Transverse colon (tissue), 4 donors: Measurements from ENCODE around the gene CHIC1. TPM values are rescaled to one million over a fixed set of nuclear protein-coding genes. Genes with fewer than 3 reads are reported as not detected.
"Not testable (repeated sequence)": the region's sequence is repeated elsewhere in the genome, so short reads cannot be mapped to it uniquely, and the experiment has no call there.

ENCODE experiments used
- DNase-seq: peaks from one replicate; pipeline ENCODE4 v3.0.0-alpha.2; 2019
- H3K27ac ChIP-seq, 4 donors: fragments of 200-600 bp; sonication (generic); 2 replicates each; pipeline ENCODE4 v1.5.1; 2016 to 2018; ENCODE audit warnings: inconsistent platforms in 4 of 4
- H3K27me3 ChIP-seq: fragments of 200-600 bp; sonication (generic); 2 replicates; pipeline ENCODE4 v1.5.1; 2017; ENCODE audit warnings: inconsistent platforms
- H3K36me3 ChIP-seq, 4 donors: fragments of 200-600 bp; sonication (generic); 2 replicates each; pipeline ENCODE4 v1.5.1; 2017 to 2019; ENCODE audit warnings: inconsistent platforms in 4 of 4
- H3K4me1 ChIP-seq, 4 donors: fragments of 200-600 bp; sonication (generic); 2 replicates each; pipeline ENCODE4 v1.5.1; 2017 to 2020; ENCODE audit warnings: inconsistent platforms in 4 of 4
- H3K4me3 ChIP-seq, 4 donors: fragments of 200-600 bp; sonication (generic); 1 replicate in 1 of 4; 2 replicates in 3 of 4; pipeline versions ENCODE4 v1.5.1 to v1.6.1; 2017 to 2019; ENCODE audit warnings: inconsistent platforms in 4 of 4
- H3K9me3 ChIP-seq, 2 donors: fragments of 200-600 bp; sonication (generic); 2 replicates each; pipeline ENCODE4 v1.5.1; 2017 to 2019; ENCODE audit warnings: inconsistent platforms in 2 of 2
- EP300 ChIP-seq: sonication (generic); formaldehyde crosslinking; IDR thresholded peaks from one replicate; pipeline ENCODE4 v1.6.1; 2017; ENCODE audit warnings: antibody characterized with exemption, low read depth
- POLR2A ChIP-seq: fragments of 450-650 bp; IDR thresholded peaks from one replicate; pipeline ENCODE4 v1.6.1; 2016; ENCODE audit warnings: antibody characterized with exemption, mild to moderate bottlenecking, moderate library complexity
- POLR2AphosphoS5 ChIP-seq, 3 donors: sonication (generic); formaldehyde crosslinking; IDR thresholded peaks; one replicate each; pipeline ENCODE4 v1.6.1; 2016; ENCODE audit warnings: antibody characterized with exemption in 3 of 3
- WGBS, 2 donors: methylation state at CpG; one replicate each; pipeline ENCODE4 v1.1.5; 2018; ENCODE audit warnings: low coverage in 1 of 2; 5-methylcytosine and 5-hydroxymethylcytosine counted together
- in situ Hi-C, 4 donors: fragments of 200-750 bp; cut with MboI; loops; one replicate each; pipeline versions ENCODE4 v1.15.0 to v1.15.1; 2017; ENCODE audit warnings: low sequenced_read_pairs in 3 of 4, low pct_ligation_motif_present in 1 of 4, low pct_unique_long_range_greater_than_20kb in 1 of 4
- intact Hi-C: fragments of 100-400 bp; cut with DNase I; formaldehyde crosslinking; loops from one replicate; pipeline ENCODE4 v1.15.1; 2023; ENCODE audit warnings: low total_unique reads
- total RNA-seq, 4 donors: library from RNA; depleted of rRNA; stranded (reverse); fragments of >200 nt; gene quantifications; one replicate each; pipeline ENCODE4 v1.1.0, GENCODE V29; 2016
- TF ChIP-seq, protein P1 (sequence below), 5 experiments: fragments of 200-600 bp in 3 of 5; fragments of 450-650 bp in 2 of 5; sonication (generic) in 3 of 5; IDR thresholded peaks; 1 replicate in 2 of 5; 2 replicates in 3 of 5; pipeline ENCODE4 v1.5.1; 2016 to 2017; ENCODE audit warnings: antibody characterized with exemption in 5 of 5, inconsistent platforms in 3 of 5, mild to moderate bottlenecking in 2 of 5, moderate library complexity in 1 of 5

The CHIC1 gene
- total RNA-seq, 4 donors from 2014 or later: 1.00 to 13.5 (median 9.2) TPM

DNA sequence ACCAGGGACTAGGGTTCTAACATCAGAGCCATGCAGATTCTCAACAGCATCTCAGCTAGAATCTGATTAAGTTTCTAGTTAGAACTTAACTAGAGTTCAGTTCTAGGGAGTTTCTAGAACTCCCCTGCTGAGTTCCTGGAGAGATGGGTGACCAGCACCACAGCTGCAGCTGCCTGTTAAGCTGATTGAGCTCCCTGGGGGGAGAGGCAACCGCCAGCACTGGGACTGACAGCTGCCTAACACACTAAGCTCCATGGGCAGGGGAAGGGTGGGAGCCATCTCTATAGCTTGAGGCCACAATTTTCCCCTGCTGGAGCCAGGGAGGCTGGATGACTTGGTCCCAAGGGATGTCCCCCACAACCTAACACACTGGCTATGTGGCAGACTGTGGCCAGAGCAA is 84.2 kb downstream of the CHIC1 start:
- in situ Hi-C loops (loop anchor here in 1 of 4 donors (25.0 kb wide), 1 partner anchor 110 kb away; no protein-coding TSS in a partner anchor), intact Hi-C loops (no loop called here)
- 100% methylated on average over 1 of the region's 1 CpG; no CpG with 5 or more reads in 1 of the 2 donors for WGBS, 2 donors
- DNase-seq: no peak
- no peaks in the 10 kb centered on the region for H3K4me1 ChIP-seq
- no peak overlapping the region for H3K27ac ChIP-seq
- TF ChIP-seq, protein P1, sequence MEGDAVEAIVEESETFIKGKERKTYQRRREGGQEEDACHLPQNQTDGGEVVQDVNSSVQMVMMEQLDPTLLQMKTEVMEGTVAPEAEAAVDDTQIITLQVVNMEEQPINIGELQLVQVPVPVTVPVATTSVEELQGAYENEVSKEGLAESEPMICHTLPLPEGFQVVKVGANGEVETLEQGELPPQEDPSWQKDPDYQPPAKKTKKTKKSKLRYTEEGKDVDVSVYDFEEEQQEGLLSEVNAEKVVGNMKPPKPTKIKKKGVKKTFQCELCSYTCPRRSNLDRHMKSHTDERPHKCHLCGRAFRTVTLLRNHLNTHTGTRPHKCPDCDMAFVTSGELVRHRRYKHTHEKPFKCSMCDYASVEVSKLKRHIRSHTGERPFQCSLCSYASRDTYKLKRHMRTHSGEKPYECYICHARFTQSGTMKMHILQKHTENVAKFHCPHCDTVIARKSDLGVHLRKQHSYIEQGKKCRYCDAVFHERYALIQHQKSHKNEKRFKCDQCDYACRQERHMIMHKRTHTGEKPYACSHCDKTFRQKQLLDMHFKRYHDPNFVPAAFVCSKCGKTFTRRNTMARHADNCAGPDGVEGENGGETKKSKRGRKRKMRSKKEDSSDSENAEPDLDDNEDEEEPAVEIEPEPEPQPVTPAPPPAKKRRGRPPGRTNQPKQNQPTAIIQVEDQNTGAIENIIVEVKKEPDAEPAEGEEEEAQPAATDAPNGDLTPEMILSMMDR (IDR thresholded peaks at IDR 0.05): no peak
- TF ChIP-seq POLR2AphosphoS5 (IDR thresholded peaks at IDR 0.05) (no peak), POLR2A (no peak), EP300 (no peak)
- no peak overlapping the region for H3K4me3 ChIP-seq
- H3K27me3 ChIP-seq: no peaks in the 10 kb centered on the region
- H3K9me3 ChIP-seq: peaks cover 5 to 7% of the 10 kb centered on the region in 2 donors
- H3K36me3 ChIP-seq: no peaks in the 10 kb centered on the region

DNA sequence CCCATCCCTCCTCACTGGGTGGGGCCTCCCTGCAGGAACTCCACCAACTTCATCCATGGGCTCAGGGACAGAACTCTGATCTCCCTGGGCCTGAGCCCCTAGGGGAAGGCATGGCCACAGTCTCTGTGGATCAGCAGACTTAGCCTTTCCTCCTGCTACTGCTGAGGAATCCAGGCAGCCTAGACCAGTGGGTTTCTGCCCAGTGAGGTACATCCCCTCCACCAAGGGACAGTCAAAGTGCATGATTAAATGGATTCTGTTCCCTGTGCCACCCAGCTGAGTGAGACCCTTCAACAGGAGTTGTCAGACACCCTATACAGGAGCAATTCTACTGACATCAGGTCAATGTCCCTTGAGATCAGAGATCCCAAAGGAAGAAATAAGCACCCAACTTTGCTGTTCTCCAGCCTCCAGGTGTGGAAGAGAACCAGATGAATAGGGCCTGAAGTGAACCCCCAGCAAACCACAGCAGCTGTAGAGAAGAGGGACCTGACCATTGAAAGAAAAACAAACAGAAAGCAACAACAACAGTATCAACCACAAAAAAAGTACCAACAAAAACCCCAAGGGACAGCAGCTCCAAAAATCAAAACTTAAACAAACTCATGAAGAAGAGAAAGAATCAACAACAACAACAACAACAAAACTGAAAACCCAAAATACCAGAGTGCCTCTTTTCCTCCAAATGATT is 84.8 kb downstream of the CHIC1 start:
- TF ChIP-seq EP300 (no peak), POLR2AphosphoS5 (IDR thresholded peaks at IDR 0.05) (no peak), POLR2A (no peak)
- TF ChIP-seq, protein P1 (IDR thresholded peaks at IDR 0.05): no peak
- Histone ChIP-seq H3K27me3 (no peaks in the 10 kb centered on the region), H3K36me3 (no peaks in the 10 kb centered on the region), H3K4me3 (no peak overlapping the region), H3K27ac (no peak overlapping the region), H3K4me1 (no peaks in the 10 kb centered on the region), H3K9me3 (peaks cover 5 to 7% of the 10 kb centered on the region in 2 donors)
- no peak for DNase-seq
- intact Hi-C loops (no loop called here), in situ Hi-C loops (loop anchor here in 1 of 4 donors (25.0 kb wide), 1 partner anchor 110 kb away; no protein-coding TSS in a partner anchor)

DNA sequence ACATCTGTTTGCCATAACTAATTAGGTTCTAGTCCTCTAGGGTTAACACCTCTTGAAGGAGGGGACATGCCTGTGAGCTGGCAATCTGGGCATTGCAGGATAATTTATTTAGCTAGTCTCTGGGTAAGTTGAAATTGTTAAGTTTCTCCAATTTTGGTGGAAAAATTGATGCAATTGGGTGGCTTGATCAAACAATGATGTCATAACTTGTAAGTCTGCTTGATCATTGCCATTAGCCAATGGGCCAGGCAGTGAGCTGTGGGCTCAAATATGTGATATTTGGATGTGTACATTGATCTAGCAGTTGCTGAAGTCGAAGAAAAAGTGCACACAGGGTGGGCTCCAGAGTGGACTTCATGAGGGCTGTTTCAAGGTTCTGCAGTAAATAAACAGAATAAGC is 98.3 kb downstream of the CHIC1 start:
- H3K4me3 ChIP-seq, H3K4me1 ChIP-seq, H3K9me3 ChIP-seq, DNase-seq, intact Hi-C loops, H3K27ac ChIP-seq, H3K36me3 ChIP-seq, in situ Hi-C loops, H3K27me3 ChIP-seq: not testable (repeated sequence)
- 56% methylated on average over 1 of the region's 1 CpG; no CpG with 5 or more reads in 1 of the 2 donors for WGBS, 2 donors

DNA sequence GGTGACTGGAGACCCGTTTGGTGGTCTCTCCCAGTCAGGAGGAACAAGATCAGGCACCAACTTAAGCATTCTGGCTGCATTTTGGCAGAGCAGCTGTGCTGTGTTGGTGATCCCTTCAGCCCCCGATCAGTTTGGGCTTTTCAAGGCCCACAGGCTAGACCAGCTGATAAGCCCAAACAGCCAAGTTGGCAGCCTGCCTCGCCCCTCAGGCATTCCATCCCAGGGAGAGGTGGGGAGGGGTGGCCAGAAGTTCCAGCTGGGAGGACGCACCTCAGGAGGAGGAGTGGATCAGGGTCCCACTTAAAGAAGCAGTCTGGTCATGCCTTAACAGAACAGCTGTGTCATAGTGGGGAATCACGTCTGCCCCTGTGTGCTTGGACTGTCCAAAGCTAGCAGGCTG is 105.8 kb downstream of the CHIC1 start:
- Histone ChIP-seq H3K27me3 (no peaks in the 10 kb centered on the region), H3K4me1 (no peaks in the 10 kb centered on the region), H3K27ac (no peak overlapping the region), H3K9me3 (no peaks in the 10 kb centered on the region), H3K36me3 (no peaks in the 10 kb centered on the region), H3K4me3 (no peak overlapping the region)
- intact Hi-C loops: no loop called here
- in situ Hi-C loops: no loop called here
- DNase-seq: no peak
- 45% methylated on average over 5 of the region's 5 CpGs; no CpG with 5 or more reads in 1 of the 2 donors for WGBS, 2 donors
- TF ChIP-seq POLR2A: no peak
- TF ChIP-seq, protein P1 (IDR thresholded peaks at IDR 0.05): no peak
- TF ChIP-seq EP300: no peak
- TF ChIP-seq POLR2AphosphoS5 (IDR thresholded peaks at IDR 0.05): no peak

DNA sequence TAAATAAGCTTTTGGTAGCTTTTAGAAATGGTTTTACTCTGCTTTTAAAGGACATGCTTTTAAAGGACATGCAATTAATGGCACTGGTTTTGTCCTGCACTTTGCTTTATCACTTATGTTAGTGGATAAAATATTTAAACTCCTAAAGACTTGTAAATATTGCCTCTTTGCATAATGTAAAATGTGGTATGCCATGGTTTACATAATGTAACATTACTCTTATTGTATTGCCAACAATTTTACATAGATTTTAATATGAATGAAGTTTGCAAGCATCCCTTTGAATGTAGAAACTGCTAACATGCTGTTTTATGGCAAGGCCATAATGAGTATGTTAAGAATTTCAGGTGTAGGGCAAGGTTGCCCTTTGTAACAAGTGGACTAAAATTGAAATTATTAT is 118.4 kb downstream of the CHIC1 start:
- in situ Hi-C loops (no loop called here), intact Hi-C loops (no loop called here)
- TF ChIP-seq, protein P1 (IDR thresholded peaks at IDR 0.05): no peak
- TF ChIP-seq POLR2A (no peak), EP300 (no peak), POLR2AphosphoS5 (IDR thresholded peaks at IDR 0.05) (no peak)
- Histone ChIP-seq H3K4me3 (no peak overlapping the region), H3K27ac (no peak overlapping the region), H3K27me3 (no peaks in the 10 kb centered on the region), H3K4me1 (no peaks in the 10 kb centered on the region), H3K36me3 (no peaks in the 10 kb centered on the region), H3K9me3 (no peaks in the 10 kb centered on the region)
- no peak for DNase-seq
